Right forelimb (tissue), 1 donor: ENCODE data around the gene GARIN5A.

Experiments
- DNase-seq: peaks from one replicate; pipeline ENCODE4 v3.0.0-alpha.2; 2018

Gene GARIN5A

DNA sequence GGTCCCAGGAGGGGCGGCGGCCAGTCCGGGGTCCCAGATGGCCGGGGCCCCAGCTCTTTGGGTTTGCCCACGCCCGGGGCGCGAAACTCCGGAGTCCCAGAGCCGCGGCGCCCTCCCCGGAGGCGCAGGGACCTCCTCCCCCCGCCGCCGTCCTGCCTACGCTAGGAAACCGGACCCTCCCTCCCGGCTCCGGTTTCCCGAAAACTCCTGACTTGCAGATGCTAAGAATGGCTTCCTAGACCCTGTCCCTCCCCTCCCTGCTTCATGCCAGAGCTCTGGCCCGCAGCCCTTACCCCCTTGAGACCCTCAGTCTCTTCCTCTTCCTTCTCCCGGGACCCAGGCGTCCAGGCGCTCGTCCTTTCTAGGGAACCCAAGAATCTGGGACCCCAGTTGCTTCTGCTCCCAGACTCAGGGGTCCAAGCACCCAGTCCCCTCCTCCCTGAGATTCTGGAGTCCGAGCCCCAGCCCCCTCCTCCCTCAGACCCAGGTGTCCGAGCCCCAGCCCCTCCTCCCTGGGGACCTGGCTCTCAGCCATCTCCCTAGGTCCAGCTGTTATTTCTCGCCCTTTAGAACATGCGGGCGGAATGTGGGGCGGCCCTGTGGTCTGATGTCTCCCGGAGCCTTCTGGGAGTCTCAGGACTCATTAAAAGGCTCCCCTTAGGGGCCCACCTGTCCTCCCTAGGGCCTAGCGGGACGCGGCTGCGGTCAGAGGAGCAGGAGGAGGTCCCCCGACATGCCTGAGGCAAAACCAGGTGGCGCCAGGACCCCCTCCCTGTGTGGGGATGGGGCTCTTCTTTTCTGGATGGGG, 44.2 kb downstream of the GARIN5A start, which contains the start of gene MYBPC2:
MYBPC2 (plus strand) TSS at position 672 of the 808 bp plus-strand sequence; CDS start at position 734, 62 bp downstream.
- peak; percentile 69 for DNase-seq

DNA sequence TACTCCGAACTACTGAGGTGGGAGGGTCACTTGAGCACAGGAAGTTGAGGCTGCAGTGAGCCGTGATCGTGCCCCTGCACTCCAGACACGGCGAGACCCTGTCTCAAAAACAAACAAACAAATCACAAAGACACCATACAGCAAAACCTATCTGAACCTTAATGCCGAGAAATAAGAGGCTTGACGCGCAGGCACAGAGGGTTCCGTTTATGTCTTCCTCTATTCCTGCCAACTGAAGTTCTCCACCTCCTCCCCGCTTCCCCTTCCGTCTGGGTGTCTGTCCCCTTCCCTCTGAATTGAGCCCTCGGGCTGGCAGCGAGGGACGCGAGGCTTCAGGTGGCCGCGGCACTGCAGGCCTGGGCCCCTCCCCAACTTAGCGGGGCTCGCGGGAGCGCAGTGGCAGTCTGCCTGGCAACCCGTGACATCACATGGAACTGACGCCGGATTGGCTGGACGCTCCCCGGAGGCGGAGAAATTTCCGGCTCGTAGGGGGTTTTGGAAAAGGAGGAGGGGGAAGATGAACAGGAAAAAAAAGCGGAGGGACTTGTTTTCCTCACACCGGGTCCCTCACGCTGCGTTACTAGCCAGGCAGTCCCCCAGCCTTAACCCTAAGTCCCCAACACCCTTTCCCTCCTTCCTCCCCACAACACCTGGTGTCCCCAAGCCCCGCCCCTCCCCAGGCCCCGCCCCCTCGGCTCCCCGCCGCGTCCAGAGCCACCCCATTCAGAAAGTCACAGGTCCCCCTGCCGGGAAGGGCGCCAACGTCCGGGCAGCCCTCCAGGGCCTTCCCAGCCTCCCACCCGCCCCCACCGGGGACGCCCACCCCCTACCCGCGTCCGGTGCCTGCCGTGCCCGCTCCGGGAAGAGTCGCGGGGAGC, 45.1 kb downstream of the GARIN5A start:
- peak; percentile 95 for DNase-seq

DNA sequence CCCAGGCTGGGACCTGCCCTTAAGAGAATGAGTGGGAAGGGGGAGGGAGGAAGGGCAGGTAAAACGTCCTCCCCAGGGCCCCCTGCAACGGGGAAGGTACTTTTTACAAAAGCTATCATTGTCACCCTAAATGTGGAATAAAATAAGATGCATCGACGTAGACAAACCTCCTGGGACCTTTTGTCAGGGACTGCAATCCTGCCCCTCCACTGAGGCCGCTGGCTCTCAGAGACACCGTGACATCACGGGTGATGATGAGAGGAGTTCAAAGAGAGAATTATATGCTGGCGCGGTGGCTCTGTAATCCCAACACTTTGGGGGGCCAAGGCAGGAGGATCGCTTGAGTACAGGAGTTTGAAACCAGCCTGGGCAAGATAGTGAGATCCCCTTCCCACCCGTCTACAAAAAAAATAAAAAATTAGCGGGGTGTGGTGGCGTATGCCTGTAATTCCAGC, 45.7 kb downstream of the GARIN5A start:
- no peak for DNase-seq

- DNase-seq, result no peak
These were observed 47.7 kb downstream of the GARIN5A start for GRCh38 chr19:50428772-50429463.

GRCh38 chr19:50427997-50428425, 48.6 kb downstream of the GARIN5A start:
- DNase-seq, result peak; percentile 87

DNA sequence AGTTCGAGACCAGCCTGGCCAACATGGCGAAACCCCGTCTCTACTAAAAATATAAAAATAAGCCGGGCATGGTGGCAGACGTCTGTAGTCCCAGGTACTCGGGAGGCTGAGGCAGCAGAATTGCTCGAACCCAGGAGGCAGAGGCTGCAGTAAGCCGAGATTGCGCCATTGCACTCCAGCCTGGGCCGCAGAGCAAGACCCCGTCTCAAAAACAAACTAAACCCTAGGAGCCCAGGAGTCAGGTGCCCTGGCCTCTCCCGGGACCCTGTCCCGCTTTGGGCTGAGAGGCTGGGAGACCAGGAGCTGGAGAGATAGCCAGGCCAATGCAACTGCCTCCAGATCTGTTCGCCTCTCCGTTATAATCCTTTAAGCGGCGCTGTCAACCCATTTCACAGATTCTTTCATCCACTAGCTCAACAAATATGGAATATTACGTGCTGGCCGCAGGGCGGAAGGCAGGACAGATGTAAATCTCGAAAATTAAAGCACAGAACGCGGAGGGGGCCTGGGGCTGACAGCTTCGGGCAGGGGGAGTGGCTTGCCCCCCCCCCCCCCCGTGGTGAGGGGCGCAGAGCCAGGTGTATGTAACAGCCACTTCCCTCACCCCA, 49.2 kb downstream of the GARIN5A start:
- DNase-seq, result no peak

DNA sequence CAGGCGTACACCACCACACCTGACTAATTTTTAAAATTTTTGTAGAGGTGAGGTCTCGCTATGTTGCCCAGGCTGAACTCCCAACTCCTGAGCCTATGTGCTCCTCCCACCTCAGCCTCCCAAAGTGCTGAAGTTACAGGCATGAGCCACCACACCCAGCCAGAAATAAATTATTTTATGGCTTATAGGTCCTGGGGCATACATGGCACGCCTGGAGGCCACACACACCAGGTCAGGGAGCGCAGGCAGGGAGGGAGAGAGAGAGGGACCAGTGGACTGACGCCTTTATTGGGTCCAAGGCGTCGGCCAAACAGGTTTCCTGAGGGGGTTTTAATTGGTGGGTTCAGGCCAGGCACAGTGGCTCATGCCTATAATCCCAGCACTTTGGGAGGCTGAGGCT, 51.1 kb downstream of the GARIN5A start:
- DNase-seq, result no peak

DNA sequence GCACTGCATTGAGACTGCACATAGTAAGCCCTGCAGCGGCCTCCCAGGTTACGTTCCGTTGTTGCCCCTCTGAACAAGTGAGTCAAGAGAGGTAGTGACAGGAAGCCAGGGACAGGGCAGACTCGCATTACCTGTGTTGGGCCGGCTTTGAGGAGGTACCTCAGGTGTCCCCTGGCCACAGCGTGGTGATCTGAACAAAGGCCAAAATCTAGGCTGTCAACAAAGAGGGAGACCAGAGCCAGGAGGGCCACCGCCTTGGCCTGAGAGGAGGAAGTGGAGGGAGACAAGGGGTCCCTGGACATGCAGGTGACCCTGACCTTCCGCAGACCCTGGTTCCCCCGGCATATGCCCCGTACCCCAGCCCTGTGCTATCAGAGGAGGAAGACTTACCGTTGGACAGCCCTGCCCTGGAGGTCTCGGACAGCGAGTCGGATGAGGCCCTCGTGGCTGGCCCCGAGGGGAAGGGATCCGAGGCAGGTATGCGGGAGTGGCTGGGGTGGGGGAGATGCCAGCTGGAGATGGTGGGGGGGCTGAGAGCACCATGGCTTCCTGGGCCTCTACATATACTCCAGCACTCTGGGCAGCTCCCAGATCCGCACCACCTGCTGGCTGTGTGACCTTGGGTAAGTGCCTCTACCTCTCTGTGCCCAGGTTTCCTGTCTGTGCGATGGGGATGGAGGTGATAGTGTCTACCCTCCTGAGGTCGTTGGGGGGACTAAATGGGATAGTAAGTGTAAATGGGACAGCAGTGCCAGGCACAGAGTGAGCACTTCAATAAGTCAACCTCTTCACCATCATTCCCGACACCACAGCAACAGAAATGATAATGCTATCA, 53.2 kb downstream of the GARIN5A start:
- DNase-seq, result no peak

- no peak for DNase-seq
These were observed 54.0 kb downstream of the GARIN5A start for GRCh38 chr19:50422397-50423278.

- DNase-seq, result no peak
These were observed 55.8 kb downstream of the GARIN5A start for GRCh38 chr19:50420808-50421207.

DNA sequence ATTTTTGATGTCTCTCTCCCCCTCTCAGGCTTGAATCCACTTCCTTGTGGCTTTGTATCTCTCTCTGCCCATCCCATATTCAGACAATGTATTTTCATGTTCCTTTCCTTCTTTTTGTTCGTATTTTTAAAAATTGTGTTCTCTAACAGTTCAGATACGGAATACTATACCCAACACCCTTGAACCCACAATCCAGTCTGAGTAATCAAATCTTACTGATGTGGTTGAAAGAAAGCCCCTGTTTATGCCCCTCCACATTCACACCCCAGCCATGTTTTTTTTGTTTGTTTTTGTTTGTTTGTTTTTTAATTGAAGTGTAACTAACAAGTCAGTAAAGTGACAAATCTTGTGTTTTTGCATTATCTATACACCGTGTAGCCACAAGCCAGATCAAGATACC, 56.5 kb downstream of the GARIN5A start:
- no peak for DNase-seq

DNA sequence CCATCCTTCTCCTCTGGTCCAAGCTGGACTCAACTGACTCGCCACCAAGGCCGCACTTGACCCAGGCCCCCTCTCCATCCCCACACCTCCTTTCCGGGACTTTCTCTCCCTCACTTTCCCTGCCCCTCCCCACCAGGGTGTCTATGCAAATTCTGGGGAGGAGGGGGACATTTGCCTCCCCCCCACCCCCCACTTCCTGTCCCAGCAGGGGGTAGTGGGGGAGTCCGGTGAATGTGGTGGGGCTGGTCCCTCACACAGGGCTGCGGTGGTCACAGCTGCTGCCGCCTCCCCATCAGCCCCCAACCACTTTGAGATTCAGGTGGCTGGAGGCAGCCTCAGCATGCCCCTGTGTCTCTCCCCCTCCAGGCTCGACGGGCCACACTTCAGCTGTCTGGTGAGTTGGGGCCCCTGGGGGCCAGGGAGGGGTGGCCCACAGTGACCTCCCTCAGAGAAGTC, 57.0 kb downstream of the GARIN5A start:
- no peak for DNase-seq

DNA sequence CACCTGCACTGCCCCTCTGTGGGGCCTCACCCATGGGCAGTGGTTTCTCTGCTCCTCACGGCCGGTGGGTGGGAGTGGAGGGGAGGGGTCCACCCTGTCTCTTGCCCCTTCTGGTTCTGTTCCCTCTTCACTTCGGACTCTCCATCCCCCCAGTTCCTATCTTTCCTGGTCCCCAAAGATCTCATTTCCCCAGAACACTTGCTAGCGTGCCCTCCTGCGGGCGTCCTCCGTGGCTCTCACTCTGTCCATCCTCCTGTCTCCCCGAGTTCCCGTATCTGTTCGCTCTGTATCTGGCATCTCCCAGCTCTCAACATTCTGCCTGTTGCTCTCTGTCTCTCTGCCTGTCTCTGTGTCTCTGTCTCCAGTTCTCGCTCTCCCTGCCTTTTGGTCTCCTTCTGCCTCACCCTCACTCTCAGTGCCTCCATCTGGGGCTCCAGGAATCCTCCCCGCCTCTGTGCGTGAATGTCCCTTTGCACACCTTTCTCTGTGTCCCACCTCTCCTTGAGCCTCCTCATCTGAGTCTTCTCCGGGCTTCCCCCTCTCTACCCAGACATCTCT, 57.5 kb downstream of the GARIN5A start:
- no peak for DNase-seq

- no peak for DNase-seq
These were observed 58.2 kb downstream of the GARIN5A start, which contains the start of gene SPIB for GRCh38 chr19:50418176-50419021. SPIB (plus strand) TSS chr19:50418938; CDS start chr19:50418963, 25 bp downstream.

DNA sequence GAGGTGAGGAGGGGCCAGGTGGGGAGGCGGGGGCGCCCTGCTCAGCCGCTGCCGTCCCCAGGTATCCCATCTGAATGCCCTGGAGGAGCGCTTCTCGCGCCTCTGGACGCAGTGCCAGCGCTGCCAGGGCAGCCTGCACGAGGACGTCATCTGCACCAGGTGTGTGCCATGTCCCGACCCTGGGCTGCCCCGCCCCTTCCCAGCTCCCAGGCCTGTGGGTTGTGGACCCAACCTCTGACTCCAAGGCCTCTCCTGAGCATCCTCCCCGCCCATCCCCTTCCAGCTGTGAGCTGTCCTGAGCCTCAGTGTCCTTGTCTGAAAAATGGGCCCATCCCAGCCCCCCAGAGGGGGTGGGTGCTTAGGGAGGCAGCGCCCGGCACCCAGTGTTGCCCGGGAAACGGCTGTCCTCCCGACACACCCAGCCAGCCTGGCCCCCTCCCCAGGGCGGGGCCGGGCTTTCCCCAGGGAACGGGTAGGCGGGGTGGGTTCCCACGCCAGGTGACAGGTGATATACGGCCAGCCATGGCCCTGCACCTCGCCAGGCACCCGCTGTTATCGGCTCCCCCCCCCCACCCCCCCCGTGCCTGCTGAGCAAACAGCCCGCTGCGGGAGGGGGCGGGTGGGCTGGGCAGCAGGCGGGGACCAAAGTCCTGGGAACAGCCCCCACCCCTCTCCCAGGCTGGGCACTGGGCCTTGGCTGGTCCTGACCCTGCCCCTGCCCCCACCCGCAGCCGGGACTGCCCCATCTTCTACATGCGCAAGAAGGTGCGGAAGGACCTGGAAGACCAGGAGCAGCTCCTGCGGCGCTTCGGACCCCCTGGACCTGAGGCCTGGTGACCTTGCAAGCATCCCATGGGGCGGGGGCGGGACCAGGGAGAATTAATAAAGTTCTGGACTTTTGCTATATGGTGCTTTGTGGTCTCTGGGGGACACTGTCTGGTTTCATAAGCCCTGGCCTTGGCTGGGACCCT, 59.3 kb downstream of the GARIN5A start:
- DNase-seq, result no peak
